NK-92 (cell line): Measurements from ENCODE around the gene SMG6.
"Not testable (repeated sequence)": the region's sequence is repeated elsewhere in the genome, so short reads cannot be mapped to it uniquely, and the experiment has no call there.

Source experiments
- DNase-seq: peaks from one replicate; lab custom pipeline; 2025; ENCODE audit not compliant: unreplicated experiment; lab: John Stamatoyannopoulos, UW

The SMG6 gene

GRCh38 chr17:2013994-2014317, 289.6 kb downstream of the SMG6 start:
- no peak for DNase-seq

GRCh38 chr17:2013220-2013993, 290.2 kb downstream of the SMG6 start:
- DNase-seq: not testable (repeated sequence)

- DNase-seq: no peak
These were observed 291.1 kb downstream of the SMG6 start for GRCh38 chr17:2012499-2012898.

- DNase-seq: no peak
These were observed 291.9 kb downstream of the SMG6 start for GRCh38 chr17:2011411-2012371.
